GM12878 (cell line): ENCODE results near the gene TMEM72. TPM values are rescaled to one million over a fixed set of nuclear protein-coding genes. Genes with fewer than 3 reads are reported as not detected.

Experiments
- ATAC-seq: fragments of 200-7000 bp; cut with Tn5 transposase; 3 replicates; pipeline ENCODE4 v1.9.1; 2020; ENCODE audit warnings: mild to moderate bottlenecking, moderate library complexity
- BruUV-seq: library from RNA; stranded (reverse); fragments of 400-500 nt; replicated peaks from 2 replicates; lab custom pipeline; 2021; lab: Mats Ljungman, UMichigan
- CTCF ChIA-PET: fragments of 300-600 bp; sonication (Branson Sonifier 250); formaldehyde crosslinking; extraction: SDS; loops from one replicate; lab custom pipeline; 2021; ENCODE audit warnings: inconsistent platforms; lab: Yijun Ruan, JAX
- POLR2A ChIA-PET: fragments of 350-600 bp; formaldehyde crosslinking; extraction: SDS; loops from one replicate; lab custom pipeline; 2021; ENCODE audit warnings: inconsistent platforms; lab: Charles Lee
- RAD21 ChIA-PET: fragments of 300-600 bp; sonication (Branson Sonifier 250); formaldehyde crosslinking; loops from one replicate; lab custom pipeline; 2023; ENCODE audit warnings: antibody characterized with exemption; ENCODE audit not compliant: unreplicated experiment; lab: Charles Lee
- SMC1A ChIA-PET: fragments of 300-600 bp; sonication (Branson Sonifier 250); formaldehyde crosslinking; loops from one replicate; lab custom pipeline; 2023; ENCODE audit not compliant: unreplicated experiment, uncharacterized antibody; lab: Charles Lee
- DNase-seq: peaks from one replicate; pipeline ENCODE4 v3.0.0-alpha.2; 2011; ENCODE audit warnings: low read depth, low spot score
- FAIRE-seq: peaks from 3 replicates; lab custom pipeline; 2011; peaks lifted over from hg19 to GRCh38; lab: Jason Lieb, UNC
- H2AFZ ChIP-seq: 2 replicates; pipeline ENCODE4 v1.6.0; 2011; ENCODE audit warnings: low read depth, low read length, control low read depth; ENCODE audit not compliant: control insufficient read depth
- H3K27ac ChIP-seq: 2 replicates; pipeline ENCODE4 v1.5.1; 2011; ENCODE audit warnings: control low read depth; ENCODE audit not compliant: control insufficient read depth, insufficient read depth
- H3K27me3 ChIP-seq, 2 experiments: replicated peaks in 1 of 2; 2 replicates each; pipeline versions ENCODE4 v1.6.0 to v1.6.1; 2011; ENCODE audit warnings: low read length in 1 of 2; ENCODE audit not compliant: control insufficient read depth in 2 of 2, insufficient read depth in 2 of 2
- H3K36me3 ChIP-seq, 2 experiments: 2 replicates each; pipeline ENCODE4 v1.5.1; 2011; ENCODE audit warnings: low read length in 1 of 2; ENCODE audit not compliant: control insufficient read depth in 2 of 2, insufficient read depth in 2 of 2
- H3K4me1 ChIP-seq: 2 replicates; pipeline ENCODE4 v1.6.1; 2011; ENCODE audit warnings: mild to moderate bottlenecking, low read length, moderate library complexity, mixed read lengths; ENCODE audit not compliant: control insufficient read depth, insufficient read depth
- H3K4me2 ChIP-seq: 2 replicates; pipeline ENCODE4 v1.6.0; 2011; ENCODE audit warnings: control low read depth; ENCODE audit not compliant: control insufficient read depth, insufficient read depth
- H3K4me3 ChIP-seq: fragments of 200-600 bp; sonication (generic); 2 replicates; pipeline ENCODE4 v1.5.1; 2016
- H3K79me2 ChIP-seq: 2 replicates; pipeline ENCODE4 v1.6.0; 2011; ENCODE audit warnings: low read length; ENCODE audit not compliant: control insufficient read depth, insufficient read depth
- H3K9ac ChIP-seq: 2 replicates; pipeline ENCODE4 v1.8.0; 2011; ENCODE audit warnings: low read length, control low read depth, mixed read lengths; ENCODE audit not compliant: control insufficient read depth, insufficient read depth
- H3K9me3 ChIP-seq: replicated peaks from 3 replicates; pipeline ENCODE4 v1.5.1; 2011; ENCODE audit warnings: mild to moderate bottlenecking, low read length; ENCODE audit not compliant: control insufficient read depth, insufficient read depth
- H4K20me1 ChIP-seq: 2 replicates; pipeline ENCODE4 v1.6.0; 2011; ENCODE audit not compliant: control insufficient read depth, insufficient read depth
- BRCA1 ChIP-seq: IDR thresholded peaks from 2 replicates; pipeline ENCODE4 v1.6.1; 2011; ENCODE audit warnings: low read depth, low read length, improper control_type of control experiment
- GABPA ChIP-seq: IDR thresholded peaks from 2 replicates; pipeline ENCODE4 v1.6.1; 2014; ENCODE audit warnings: antibody characterized with exemption, low read depth, mild to moderate bottlenecking, inconsistent platforms
- MEF2B ChIP-seq: fragments of 450-650 bp; IDR thresholded peaks from 2 replicates; pipeline ENCODE4 v1.6.1; 2018; ENCODE audit warnings: mild to moderate bottlenecking, moderate library complexity; ENCODE audit not compliant: partially characterized antibody, poor library complexity, severe bottlenecking
- MYB ChIP-seq: fragments of 150-350 bp; IDR thresholded peaks from 2 replicates; pipeline ENCODE4 v1.6.1; 2014; ENCODE audit warnings: mild to moderate bottlenecking, low read depth, low read length, borderline replicate concordance
- PBX3 ChIP-seq: IDR thresholded peaks from 2 replicates; pipeline ENCODE4 v1.6.1; 2011; ENCODE audit warnings: mild to moderate bottlenecking, low read depth, low read length, moderate library complexity; ENCODE audit not compliant: insufficient replicate concordance
- RELA ChIP-seq: fragments of 450-650 bp; IDR thresholded peaks from 2 replicates; pipeline ENCODE4 v1.8.0; 2014; ENCODE audit warnings: borderline replicate concordance; ENCODE audit not compliant: partially characterized antibody
- SREBF1 ChIP-seq: IDR thresholded peaks from 2 replicates; pipeline ENCODE4 v1.6.1; 2012; ENCODE audit warnings: mild to moderate bottlenecking, low read length
- SREBF2 ChIP-seq: IDR thresholded peaks from 2 replicates; pipeline ENCODE4 v1.6.1; 2012; ENCODE audit warnings: mild to moderate bottlenecking, low read length
- TCF7 ChIP-seq: IDR thresholded peaks from 2 replicates; pipeline ENCODE4 v1.6.1; 2014; ENCODE audit warnings: antibody characterized with exemption, borderline replicate concordance
- WRNIP1 ChIP-seq: IDR thresholded peaks from 2 replicates; pipeline ENCODE4 v1.6.1; 2011; ENCODE audit warnings: low read depth, low read length, improper control_type of control experiment, borderline replicate concordance
- ZNF24 ChIP-seq: fragments of 450-650 bp; IDR thresholded peaks from 2 replicates; pipeline ENCODE4 v1.6.1; 2017; ENCODE audit warnings: antibody characterized with exemption, mild to moderate bottlenecking
- ZSCAN29 ChIP-seq: fragments of 450-650 bp; IDR thresholded peaks from 2 replicates; pipeline ENCODE4 v1.6.1; 2017; ENCODE audit warnings: mild to moderate bottlenecking, moderate library complexity
- WGBS: methylation state at CpG from one replicate; pipeline ENCODE4 v1.1.6; 2016; ENCODE audit warnings: low lambda C conversion rate; ENCODE audit not compliant: insufficient replicate concordance, insufficient coverage; ENCODE audit errors: missing lambda C conversion rate; 5-methylcytosine and 5-hydroxymethylcytosine counted together
- in situ Hi-C: fragments of 300-500 bp; cut with MboI; formaldehyde crosslinking; loops from 9 replicates; pipeline ENCODE4 v1.14.3; 2018; ENCODE audit warnings: mixed read lengths
- intact Hi-C: fragments of 100-400 bp; cut with micrococcal nuclease; formaldehyde crosslinking; loops from one replicate; pipeline ENCODE4 v1.14.2; 2022; ENCODE audit not compliant: unreplicated experiment
- polyA plus RNA-seq, 11 experiments: library from polyadenylated mRNA; depleted of rRNA in 4 of 11; unstranded in 6 of 11; stranded (reverse) in 5 of 11; fragments of >200 nt; fragmentation: Nextera tagmentation in 4 of 11; fragmentation: Illumina TruSeq in 1 of 11; extraction: Ambion mirVana in 4 of 11; extraction: Trizol in 1 of 11; gene quantifications; 1 replicate in 1 of 11; 2 replicates in 10 of 11; pipeline versions ENCODE4 v1.2.1 to v1.2.3, GENCODE V29; 2011 to 2016; ENCODE audit warnings: inconsistent platforms in 2 of 11, missing spikeins in 2 of 11, low read depth in 1 of 11
- total RNA-seq, 4 experiments: library from RNA; depleted of rRNA in 3 of 4; stranded (reverse); fragments of >200 nt in 3 of 4; fragmentation: Illumina TruSeq in 1 of 4; extraction: Trizol in 1 of 4; gene quantifications; 2 replicates each; pipeline versions ENCODE4 v1.2.1 to v1.2.3, GENCODE V29; 2013 to 2021
- TF ChIP-seq, protein P1 (sequence below): fragments of 450-650 bp; IDR thresholded peaks from 2 replicates; pipeline ENCODE4 v1.6.1; 2017; ENCODE audit warnings: antibody characterized with exemption, mild to moderate bottlenecking, moderate library complexity
- TF ChIP-seq, protein P2 (sequence below): IDR thresholded peaks from 2 replicates; pipeline ENCODE4 v1.6.1; 2012; ENCODE audit warnings: low read depth, low read length, improper control_type of control experiment

Gene TMEM72
- total and polyA plus RNA-seq, 10 of the 15 experiments (the other 5 are each of a cell fraction or from before 2014, with no cell fraction given) = 0.12 TPM; not detected in 9

GRCh38 chr10:44983066-44983894 is 72.1 kb downstream of the TMEM72 start:
- Histone ChIP-seq H3K79me2 (no peaks in the 10 kb centered on the region; the same call in 1 of the 2 replicates), H3K27me3 (no peaks in the 10 kb centered on the region), H3K9ac (no peak overlapping the region), H4K20me1 (no peaks in the 10 kb centered on the region), H3K27ac (no peak overlapping the region), H3K4me2 (no peak overlapping the region), H3K9me3 (no peaks in the 10 kb centered on the region), H3K4me3 (no peak overlapping the region), H3K36me3 (peaks cover 3 to 4% of the 10 kb centered on the region in 2 experiments; a peak in 3 of 4 replicates), H3K4me1 (peaks cover 35% of the 10 kb centered on the region), H2AFZ (no peak overlapping the region)
- in situ Hi-C loops = no loop called here
- FAIRE-seq (no peak), ATAC-seq (no peak), DNase-seq (no peak)
- WGBS = 86% methylated on average over 13 of the region's 13 CpGs
- TF ChIP-seq MEF2B (no peak), WRNIP1 (no peak), BRCA1 (no peak), SREBF2 (no peak), GABPA (no peak), ZNF24 (no peak), RELA (no peak), SREBF1 (no peak), PBX3 (no peak), ZSCAN29 (no peak), MYB (no peak), TCF7 (no peak)
- TF ChIP-seq, protein P1, sequence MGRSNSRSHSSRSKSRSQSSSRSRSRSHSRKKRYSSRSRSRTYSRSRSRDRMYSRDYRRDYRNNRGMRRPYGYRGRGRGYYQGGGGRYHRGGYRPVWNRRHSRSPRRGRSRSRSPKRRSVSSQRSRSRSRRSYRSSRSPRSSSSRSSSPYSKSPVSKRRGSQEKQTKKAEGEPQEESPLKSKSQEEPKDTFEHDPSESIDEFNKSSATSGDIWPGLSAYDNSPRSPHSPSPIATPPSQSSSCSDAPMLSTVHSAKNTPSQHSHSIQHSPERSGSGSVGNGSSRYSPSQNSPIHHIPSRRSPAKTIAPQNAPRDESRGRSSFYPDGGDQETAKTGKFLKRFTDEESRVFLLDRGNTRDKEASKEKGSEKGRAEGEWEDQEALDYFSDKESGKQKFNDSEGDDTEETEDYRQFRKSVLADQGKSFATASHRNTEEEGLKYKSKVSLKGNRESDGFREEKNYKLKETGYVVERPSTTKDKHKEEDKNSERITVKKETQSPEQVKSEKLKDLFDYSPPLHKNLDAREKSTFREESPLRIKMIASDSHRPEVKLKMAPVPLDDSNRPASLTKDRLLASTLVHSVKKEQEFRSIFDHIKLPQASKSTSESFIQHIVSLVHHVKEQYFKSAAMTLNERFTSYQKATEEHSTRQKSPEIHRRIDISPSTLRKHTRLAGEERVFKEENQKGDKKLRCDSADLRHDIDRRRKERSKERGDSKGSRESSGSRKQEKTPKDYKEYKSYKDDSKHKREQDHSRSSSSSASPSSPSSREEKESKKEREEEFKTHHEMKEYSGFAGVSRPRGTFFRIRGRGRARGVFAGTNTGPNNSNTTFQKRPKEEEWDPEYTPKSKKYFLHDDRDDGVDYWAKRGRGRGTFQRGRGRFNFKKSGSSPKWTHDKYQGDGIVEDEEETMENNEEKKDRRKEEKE = no peak
- TF ChIP-seq, protein P2, sequence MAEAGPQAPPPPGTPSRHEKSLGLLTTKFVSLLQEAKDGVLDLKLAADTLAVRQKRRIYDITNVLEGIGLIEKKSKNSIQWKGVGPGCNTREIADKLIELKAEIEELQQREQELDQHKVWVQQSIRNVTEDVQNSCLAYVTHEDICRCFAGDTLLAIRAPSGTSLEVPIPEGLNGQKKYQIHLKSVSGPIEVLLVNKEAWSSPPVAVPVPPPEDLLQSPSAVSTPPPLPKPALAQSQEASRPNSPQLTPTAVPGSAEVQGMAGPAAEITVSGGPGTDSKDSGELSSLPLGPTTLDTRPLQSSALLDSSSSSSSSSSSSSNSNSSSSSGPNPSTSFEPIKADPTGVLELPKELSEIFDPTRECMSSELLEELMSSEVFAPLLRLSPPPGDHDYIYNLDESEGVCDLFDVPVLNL = no peak
- ChIA-PET SMC1A (no interaction called here), CTCF (no interaction called here), RAD21 (no interaction called here), POLR2A (no interaction called here)
- intact Hi-C loops = no loop called here
- BruUV-seq = no TSS peak
